Fibroblast of the conjunctiva (primary cell): Measurements from ENCODE around the gene LIPG.

Experiments used
- DNase-seq: peaks from one replicate; pipeline ENCODE4 v3.0.0-alpha.2; 2010; ENCODE audit warnings: low read depth

Gene LIPG

DNA sequence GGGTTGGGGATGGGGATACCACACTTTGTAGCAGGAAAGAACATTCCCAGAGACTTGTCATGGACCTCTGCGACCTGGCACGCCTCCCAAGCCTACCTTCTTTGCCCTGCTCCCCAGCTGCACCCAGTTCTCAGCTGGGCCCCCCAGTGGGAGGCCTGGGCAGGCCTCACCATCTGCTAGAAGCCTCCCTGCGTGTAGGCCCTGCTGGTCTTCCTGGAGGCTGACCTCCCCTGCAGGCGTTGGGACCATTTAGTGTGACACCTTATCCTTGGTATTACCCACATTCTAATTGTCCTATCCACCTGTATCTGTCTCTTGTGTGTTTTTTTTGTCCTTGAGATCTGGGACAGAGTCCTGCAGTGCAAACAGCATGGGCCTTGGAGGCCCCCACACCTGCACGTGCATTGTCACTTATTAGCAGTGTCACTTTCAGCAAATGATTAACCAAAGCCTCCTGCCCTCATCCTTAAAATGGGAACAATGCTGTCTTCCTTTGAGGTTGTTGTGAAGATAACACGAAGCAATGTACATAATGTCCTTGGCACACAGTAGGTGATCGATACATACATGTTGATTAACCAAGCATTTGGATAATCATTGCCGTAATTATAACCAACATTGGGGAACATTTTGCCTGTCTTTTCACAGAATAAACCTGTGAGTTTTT, 77.2 kb downstream of the LIPG start:
- DNase-seq = no peak

DNA sequence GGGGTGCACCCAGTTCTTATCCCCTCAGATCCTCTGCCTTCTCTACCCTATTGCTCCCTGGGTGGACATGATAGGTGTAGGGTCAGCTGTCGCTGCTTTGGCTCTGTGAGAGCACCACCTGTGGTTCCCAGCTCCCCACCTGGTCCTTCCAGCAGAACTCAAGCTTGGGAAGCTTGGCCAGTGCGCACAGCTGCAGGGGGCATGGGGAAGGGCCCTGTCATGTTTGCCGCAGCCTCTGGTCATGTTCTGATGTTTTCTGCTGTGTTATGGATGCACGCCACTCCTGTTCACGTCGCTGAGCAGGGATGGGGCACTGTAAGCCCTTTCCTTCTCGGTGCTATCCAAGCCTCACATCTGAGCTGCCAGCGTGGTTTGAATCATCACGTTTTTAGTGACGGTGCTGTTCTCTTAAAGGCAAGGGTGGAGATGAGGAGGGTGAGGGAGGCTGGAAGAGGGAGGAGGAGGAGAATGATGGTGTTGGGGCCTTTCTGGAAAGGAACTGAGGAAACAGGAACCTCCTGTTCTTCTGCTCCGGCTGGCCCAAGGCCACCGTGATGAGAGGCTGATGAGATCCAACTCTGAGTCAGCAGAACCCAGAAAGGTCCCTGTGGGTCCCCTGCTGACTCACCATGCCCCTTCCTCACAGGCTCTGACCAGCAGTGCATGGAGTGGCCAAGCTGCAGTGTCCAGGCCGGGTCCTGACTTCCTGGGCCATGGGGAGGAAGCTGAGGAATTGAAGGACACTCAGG, 78.0 kb downstream of the LIPG start:
- peak; percentile 22 for DNase-seq

DNA sequence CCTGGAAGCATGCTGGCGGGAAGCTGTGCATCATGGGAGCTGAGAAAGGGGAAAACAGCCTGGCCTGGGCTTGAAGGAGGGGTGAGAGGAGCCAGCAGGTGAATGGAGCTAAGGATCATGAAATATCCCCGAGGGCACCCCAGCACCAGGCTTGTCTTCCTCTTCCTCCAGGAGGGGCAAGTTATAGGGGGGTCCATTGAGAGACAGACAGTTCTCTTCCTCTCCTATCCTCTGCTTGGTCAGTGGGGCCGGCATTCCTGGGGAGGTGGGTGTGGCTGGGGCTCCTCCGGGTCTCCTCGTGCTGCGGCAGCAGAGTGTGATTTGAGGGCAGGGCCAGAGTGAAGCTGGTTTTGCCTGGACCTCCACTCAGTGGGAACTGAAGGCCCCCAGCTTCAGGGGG, 78.9 kb downstream of the LIPG start:
- DNase-seq = no peak

DNA sequence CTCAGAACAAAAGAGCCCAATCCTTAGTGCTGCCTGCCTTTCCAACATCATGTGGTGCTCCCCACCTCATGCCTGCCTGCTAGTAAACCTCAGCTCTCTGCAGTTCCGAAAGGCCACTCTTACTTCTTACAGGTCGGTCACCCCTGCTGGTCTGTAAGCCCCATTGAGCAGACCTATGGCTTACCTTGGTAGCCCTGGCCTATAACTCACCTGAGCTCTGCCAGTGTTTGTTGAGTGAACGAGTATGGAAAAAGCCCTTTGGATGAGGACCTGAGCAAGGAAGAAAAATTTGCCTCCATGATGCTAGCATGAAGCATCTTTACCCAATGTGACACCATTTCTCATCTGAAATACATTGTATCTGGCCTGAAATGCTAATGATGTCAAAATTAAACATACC, 83.3 kb downstream of the LIPG start:
- DNase-seq = no peak

DNA sequence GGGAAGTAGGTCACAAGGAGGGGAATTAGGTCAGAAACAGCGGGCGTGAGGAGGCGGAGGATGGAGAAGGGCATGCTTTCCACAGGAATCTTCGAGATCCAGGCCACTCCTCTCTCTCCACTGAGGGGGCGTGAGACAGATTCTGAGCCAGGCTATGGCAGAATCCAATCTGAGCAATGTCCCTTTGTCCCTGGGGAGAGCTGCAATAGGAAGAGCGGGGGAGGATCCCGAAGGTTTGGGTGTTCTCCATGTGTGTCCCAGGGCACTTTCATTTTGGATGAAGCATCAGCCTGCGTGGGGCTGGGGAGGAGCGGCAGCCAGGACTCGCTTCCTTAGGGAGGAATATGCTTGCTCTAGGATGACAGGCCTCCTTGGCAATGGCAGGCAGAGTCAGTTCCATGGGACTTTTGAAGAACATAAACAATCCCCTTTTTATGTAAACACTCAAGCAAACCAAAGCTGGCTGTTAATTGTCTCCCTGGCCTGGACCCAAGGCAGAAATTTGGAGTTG, 84.0 kb downstream of the LIPG start:
- no peak for DNase-seq

DNA sequence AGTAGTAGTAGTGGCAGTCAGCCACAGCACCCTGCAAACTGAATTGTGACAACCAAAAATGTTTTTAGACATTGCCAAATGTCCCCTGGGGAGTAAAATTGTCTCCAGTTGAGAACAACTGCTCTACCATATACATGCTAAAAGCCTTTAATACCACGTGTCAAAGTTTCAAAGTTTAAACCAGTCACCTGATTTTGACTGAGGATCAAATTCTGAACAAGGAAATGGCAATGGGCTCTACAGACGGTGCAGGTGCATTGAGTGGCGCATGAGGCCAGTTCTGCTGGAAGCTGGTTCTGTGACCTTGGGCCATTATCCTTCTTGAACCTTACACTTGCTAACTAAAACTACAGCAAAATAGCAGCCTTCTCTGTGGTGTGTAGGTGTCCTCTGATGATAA, 85.0 kb downstream of the LIPG start:
- DNase-seq = no peak

DNA sequence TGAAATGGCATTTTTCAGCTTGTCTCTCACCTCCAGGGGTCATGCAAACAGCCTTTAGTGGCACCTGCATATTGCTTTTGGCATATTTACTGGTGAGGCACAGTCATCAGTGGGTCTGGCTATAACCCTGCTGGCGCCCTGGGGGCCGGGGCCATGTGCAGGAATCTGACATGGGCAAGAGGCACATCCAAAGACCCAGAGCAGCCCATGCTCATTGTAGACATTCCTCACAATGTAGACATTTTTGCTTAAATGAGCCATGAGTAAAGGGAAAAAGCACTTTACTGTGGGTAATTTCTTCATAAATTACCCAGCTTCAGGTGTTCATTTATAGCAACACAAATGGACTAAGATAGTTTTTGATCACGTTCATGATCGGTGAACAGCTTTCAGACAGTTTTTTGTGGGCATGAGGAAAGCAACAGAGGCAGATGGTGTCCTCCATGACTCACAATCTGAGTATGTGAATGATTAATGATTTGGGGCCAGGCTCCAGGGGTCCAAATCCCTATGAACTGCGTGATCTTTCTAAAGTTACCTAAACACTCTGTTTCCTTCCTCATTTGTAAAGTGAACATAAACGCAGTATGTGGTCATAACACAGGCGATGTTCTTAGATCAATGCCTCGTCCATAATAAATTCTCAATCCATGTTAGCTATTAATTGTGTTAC, 85.8 kb downstream of the LIPG start:
- DNase-seq = no peak

DNA sequence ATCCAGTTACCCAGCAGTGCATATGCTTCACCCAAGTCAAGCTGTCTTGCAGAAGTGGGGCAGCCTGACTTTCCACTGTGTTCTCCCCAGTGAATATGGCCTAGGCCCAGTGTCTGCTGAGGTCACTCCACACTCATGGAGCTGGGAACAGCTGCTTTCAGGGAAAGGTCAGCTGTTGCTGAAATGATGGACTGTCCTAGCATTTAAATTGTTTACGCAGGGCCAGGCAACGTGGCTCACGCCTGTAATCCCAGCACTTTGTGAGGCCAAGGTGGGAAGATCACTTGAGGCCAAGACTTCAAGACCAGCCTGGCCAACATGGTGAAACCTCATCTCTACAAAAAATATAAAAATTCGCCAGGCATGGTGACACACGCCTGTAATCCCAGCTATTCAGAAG, 86.5 kb downstream of the LIPG start:
- DNase-seq = no peak
